ENCODE measurements around the gene FXR2. TPM values are rescaled to one million over a fixed set of nuclear protein-coding genes. Genes with fewer than 3 reads are reported as not detected.

FXR2 gene
- total RNA-seq, 1 donor from 2014 or later = 36.3 TPM

DNA sequence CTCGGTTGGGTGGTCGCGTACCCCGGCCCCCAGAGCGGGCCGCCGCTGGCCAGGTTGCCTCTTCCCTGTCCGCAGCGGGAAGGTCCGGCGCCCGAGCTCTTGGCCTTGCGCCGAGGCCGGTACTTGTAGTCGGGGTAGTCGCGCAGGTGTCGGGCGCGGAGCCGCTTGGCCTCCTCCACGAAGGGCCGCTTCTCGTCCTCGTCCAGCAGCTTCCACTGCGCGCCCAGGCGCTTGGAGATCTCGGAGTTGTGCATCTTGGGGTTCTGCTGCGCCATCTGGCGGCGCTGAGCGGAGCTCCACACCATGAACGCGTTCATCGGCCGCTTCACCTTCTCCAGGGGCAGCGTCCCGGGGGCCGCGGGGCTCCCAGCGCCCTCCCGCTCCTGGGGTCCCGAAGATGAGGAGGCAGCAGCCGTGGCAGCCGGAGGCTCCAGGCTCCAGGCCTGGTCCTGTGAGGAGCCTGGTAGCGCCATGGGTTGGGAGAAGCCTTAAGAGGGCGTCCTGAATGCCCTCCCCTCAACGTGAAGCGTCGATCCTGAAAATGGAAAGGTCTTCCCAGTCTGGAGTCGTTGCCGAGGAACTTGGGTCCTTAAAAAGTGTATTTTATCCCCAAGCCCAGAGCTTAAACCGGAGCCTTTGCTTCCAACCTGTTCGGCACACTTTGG lies 25.4 kb downstream of the FXR2 start:
- peak; percentile 86 to 89 for DNase-seq (ENCODE audit: low read depth in 2 of 2)

DNA sequence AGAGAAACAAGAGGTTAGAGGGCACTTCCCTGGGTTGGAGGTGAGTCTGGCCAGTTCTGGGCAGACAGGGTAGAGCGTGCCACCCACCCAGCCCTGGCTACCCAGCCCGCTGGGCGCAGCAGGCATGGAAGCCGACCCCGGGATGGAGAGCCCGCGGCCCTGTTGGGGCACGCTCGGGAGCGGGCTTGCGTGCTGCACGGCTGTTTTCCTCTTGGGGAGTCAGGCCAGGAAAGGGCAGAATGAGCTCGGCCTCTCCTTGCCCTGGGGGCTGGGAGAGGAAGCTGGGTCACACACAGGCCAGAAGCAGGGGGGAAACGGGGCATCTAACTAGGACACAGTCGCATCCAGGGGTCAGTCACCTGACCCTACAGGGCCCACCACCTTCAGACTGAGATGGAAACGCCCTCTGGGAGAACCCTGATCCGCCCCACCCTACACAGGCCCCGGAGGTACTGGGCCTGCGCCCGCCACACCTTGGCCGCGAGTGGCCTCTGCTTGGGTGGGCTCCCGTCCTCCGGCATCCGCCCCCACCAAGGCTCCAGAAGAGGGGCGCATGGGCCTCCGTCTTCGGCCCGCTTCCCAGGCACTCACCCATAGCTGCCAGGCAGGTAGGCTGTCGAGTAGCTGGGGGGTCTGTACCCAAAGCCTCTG lies 26.0 kb downstream of the FXR2 start:
- no peak for DNase-seq (ENCODE audit: low read depth in 2 of 2)

DNA sequence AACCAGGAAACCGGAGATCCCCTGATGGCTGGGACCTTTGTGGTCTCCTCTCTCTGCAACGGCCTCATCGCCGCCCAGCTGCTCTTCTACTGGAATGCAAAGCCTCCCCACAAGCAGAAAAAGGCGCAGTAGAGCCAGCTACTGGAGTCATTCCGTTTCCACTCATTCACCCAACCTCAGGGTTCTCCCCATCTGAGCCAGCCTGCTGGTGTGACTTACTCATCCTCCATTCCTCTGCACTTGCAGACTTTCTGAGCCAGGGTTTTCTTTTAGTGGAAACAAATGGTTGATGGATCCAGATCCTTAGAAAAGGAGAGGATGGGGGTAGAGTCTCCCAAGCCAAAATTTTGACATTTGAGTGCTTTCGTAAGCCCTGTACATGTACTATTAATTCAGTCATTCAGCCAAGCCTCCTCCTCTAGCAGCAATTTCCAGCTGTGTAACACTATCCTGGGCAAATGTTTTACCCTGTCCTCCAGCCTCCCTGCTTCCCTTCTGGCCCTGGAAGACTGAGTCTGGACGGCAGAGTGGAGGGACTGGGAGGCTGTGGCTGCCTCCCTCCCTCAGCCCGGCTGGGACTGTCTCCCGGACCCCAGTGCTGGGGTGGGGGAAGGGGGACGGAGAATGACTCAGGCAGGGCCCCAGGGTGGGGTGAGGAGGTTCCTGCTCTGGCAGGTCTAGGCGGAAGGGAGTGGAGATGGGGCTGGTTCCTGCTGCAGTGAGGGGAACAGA lies 27.1 kb downstream of the FXR2 start:
- DNase-seq (ENCODE audit: low read depth in 2 of 2) = peak in 1 of 2 donors; percentile 50

DNA sequence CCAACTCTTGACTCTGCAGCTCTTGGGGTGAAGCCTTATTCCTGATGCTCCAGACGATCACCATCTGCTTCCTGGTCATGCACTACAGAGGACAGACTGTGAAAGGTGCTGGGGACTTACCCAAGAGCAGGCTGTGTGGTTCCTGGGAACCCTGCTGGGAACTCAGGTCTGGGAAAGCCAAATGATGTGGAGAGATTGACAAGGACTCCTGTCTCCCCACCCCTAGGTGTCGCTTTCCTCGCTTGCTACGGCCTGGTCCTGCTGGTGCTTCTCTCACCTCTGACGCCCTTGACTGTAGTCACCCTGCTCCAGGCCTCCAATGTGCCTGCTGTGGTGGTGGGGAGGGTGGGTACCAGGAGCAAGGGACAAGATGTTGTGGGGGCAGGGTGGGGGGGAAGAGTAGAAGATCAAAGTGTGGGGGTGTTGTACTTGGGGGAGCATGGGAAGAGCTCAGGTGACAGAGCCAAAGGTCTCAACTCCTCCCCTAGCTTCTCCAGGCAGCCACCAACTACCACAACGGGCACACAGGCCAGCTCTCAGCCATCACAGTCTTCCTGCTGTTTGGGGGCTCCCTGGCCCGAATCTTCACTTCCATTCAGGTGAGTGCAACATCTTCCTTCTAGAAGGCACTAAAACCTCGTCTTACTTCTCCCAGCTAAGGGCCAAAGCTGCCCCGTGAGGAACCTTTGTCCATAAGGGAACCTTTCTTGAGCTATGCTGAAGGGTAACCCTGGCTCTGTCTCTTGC lies 27.9 kb downstream of the FXR2 start:
- peak in 1 of 2 donors; percentile 35 for DNase-seq (ENCODE audit: low read depth in 2 of 2)

DNA sequence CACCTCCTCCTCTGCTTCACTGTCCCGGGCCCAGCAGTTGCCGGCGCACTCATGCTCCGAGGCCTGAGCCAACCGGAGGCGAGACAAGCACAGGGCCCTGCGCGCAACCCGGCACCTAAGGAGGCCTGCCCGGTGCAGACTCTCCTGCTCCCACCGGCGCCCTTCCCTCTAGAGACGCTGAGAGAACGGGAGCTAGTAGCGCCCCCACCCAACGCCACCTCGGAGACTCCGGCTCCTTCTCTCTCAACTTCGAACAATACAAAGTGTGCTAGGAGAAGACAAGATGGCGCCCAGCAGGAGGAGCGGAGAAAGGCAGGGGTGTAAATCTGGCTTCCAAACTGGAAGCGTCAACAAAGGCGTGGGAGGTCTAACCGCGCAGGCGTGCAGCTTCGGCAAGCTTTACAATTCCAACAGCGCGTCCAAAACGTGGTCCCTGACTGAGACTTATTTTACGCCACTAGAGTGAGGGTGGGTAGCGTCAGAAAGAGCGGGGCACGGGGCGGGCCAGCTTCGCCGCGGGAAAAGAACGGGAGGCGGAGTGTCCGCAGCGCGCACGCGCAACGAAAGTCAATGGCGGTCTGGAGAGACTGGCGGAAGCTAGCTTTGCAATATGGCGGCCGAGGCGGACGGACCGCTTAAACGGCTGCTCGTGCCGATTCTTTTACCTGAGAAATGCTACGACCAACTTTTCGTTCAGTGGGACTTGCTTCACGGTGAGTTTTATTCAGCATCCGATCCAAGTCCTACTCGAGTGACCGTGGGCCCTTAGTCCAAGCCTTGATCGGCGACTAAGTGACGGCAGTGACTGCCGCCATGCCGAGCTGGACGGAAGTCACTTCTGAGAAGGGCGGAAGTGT lies 31.2 kb downstream of the FXR2 start, which contains the start of gene MPDU1:
Gene MPDU1, plus strand, starts transcription at position 600 of the 857 bp plus-strand sequence. Its CDS starts 11 bp downstream, at position 611.
- DNase-seq (ENCODE audit: low read depth in 2 of 2) = peak; percentile 96 to 97

DNA sequence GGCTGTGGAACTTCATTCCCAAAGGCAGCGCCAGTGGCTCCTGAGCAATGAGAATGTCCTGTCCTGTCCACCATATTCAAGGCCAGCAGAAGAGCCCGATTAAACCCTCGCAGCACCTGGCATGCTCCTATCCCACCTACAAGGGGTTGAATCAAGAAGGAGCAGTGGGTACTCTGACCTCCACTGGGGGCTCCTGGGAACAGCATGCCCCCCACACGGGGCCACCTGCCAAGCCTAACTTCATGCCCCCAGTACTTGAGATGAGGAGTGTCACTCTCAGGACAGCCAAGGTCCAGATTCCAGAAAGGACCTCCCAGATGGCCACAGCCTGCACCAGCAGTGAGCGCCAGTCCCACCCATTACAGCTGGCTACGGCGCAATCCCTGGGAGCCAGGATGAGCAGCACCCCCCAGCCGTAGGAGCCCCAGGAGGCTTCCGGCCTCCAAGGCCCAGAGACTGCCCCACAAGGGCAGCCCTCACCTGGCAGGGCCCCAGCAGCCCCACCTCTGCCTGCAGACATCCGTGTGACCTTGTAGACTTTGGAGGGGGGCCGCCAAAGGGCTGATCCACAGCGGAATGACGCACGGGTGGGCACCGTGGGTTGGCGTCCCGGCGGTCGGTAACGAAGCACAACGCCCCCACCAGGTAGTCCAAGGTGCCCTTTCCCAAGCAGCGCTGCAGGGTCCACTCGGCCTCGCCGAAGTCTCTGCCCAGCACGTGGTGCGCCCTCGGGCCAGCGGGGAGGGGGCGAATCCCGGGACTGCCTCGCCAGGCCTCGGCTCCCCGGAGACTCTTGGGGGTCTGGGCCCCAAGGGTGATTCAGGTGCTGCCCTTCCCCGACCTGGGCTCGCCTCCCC lies 32.1 kb downstream of the FXR2 start:
- DNase-seq (ENCODE audit: low read depth in 2 of 2) = no peak

DNA sequence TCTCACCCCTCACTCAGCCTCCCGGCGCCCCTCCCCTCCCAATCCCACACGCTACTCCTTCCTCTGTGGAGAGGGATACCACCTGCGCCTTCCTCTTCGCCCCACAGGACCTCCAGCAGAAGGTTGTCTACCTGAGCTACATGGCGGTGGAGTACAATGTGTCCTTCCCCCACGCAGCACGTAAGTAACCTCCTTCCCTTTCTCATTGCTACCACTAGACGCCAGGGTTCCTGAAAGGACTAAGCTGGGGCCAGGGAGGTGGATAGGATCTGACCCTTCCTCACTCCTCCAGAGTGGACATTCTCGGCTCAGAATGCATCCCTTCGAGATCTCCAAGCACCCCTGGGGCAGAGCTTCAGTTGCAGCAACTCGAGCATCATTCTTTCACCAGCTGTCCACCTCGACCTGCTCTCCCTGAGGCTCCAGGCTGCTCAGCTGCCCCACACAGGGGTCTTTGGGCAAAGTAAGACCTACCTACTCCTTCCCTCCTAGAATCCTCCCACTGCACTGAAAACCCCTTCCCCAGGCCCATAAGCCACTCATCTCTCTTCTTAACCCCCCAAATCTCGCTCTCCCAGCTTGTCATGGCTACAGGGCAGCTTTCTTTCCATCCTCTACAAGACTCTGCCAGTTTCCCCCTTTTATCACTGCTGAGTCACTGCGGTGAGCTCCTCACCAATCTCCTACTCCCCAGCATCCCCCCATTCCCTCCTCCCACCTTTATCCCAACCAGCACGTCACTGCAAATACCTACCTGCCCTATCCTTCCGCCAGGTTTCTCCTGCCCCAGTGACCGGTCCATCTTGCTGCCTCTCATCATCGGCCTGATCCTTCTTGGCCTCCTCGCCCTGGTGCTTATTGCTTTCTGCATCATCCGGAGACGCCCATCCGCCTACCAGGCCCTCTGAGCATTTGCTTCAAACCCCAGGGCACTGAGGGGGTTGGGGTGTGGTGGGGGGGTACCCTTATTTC lies 33.8 kb downstream of the FXR2 start:
- DNase-seq (ENCODE audit: low read depth in 2 of 2) = no peak

DNA sequence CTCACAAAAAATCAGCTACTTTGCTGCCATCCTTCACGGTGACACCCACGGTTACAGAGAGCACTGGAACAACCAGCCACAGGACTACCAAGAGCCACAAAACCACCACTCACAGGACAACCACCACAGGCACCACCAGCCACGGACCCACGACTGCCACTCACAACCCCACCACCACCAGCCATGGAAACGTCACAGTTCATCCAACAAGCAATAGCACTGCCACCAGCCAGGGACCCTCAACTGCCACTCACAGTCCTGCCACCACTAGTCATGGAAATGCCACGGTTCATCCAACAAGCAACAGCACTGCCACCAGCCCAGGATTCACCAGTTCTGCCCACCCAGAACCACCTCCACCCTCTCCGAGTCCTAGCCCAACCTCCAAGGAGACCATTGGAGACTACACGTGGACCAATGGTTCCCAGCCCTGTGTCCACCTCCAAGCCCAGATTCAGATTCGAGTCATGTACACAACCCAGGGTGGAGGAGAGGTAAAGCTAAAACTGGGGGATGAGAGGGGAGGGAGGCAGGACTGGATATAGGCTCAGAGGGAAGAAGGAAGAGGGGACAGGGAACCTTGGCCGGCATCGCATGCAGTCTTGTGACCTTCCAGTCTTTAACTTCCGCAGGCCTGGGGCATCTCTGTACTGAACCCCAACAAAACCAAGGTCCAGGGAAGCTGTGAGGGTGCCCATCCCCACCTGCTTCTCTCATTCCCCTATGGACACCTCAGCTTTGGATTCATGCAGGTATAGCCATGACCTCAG lies 34.7 kb downstream of the FXR2 start:
- DNase-seq (ENCODE audit: low read depth in 2 of 2) = no peak

DNA sequence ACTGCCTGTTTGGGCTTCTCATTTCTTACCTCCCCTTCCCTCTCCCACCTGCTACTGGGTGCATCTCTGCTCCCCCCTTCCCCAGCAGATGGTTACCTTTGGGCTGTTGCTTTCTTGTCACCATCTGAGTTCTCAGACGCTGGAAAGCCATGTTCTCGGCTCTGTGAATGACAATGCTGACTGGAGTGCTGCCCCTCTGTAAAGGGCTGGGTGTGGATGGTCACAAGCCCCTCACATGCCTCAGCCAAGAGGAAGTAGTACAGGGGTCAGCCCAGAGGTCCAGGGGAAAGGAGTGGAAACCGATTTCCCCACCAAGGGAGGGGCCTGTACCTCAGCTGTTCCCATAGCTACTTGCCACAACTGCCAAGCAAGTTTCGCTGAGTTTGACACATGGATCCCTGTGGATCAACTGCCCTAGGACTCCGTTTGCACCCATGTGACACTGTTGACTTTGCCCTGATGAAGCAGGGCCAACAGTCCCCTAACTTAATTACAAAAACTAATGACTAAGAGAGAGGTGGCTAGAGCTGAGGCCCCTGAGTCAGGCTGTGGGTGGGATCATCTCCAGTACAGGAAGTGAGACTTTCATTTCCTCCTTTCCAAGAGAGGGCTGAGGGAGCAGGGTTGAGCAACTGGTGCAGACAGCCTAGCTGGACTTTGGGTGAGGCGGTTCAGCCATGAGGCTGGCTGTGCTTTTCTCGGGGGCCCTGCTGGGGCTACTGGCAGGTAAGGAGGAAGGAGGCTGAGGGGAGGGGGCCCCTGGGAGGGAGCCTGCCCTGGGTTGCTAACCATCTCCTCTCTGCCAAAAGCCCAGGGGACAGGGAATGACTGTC lies 35.5 kb downstream of the FXR2 start, which contains the start of gene CD68:
Gene CD68, plus strand, starts transcription at position 638 of the 833 bp plus-strand sequence. Its CDS starts 40 bp downstream, at position 678.
- peak; percentile 85 to 92 for DNase-seq (ENCODE audit: low read depth in 2 of 2)

DNA sequence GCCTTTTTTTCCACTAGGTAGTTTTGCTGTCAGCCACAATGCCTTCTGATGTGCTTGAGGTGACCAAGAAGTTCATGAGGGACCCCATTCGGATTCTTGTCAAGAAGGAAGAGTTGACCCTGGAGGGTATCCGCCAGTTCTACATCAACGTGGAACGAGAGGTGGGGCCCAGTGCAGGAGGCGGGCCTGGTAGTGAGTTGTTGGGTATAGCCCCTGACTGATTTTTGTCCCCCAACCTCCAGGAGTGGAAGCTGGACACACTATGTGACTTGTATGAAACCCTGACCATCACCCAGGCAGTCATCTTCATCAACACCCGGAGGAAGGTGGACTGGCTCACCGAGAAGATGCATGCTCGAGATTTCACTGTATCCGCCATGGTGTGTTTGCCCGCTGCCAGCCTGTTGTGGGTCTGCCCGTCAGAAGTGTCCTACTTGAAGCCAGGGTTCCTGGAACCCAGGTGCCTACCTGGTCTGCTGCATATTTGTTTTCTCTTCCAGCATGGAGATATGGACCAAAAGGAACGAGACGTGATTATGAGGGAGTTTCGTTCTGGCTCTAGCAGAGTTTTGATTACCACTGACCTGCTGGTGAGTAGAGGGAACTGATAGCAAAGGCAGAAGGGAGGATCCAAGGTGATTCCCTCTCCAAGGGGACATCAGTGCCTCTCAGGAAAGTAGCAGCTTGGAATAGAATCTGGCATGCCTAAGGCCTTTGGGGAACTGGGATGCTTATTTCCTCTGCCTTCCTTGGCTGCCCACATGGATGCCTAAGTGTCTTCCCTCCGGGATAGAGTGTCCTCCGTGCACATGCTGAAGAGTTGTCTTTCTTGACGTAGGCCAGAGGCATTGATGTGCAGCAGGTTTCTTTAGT lies 37.1 kb downstream of the FXR2 start:
- no peak for DNase-seq (ENCODE audit: low read depth in 2 of 2)

DNA sequence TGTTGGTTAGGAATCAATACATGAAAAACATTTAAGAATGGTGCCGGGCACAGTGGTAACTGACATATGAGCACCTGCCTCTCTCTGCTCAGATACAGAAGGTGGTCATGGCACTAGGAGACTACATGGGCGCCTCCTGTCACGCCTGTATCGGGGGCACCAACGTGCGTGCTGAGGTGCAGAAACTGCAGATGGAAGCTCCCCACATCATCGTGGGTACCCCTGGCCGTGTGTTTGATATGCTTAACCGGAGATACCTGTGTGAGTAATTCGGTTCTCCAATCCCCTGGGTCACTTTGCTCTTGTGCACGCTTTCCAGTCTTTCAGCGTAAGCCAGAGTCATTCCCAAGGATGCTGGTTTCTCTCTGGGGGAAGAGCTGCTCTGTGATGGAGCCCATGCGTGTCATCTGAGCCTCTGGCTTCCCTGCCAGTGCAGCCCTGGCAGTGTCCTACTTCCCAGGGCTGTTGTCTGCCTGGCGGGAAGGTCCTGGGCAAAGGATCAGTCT lies 38.2 kb downstream of the FXR2 start:
- no peak for DNase-seq (ENCODE audit: low read depth in 2 of 2)

DNA sequence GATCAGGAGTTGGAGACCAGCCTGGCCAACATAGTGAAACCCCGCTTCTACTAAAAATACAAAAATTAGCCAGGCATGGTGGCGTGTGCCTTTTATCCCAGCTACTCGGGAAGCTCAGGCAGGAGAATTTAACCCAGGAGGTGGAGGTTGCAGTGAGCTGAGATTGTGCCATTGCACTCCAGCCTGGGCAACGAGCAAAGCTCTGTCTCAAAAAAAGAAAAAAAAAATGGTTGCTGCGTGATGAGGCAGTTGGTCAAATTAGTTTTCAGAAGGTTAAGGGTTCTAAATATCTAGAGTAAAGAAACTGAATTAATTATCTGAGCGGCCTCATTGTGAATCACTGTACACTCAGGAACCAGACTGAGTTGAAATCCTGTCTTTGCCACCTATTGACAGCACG lies 38.7 kb downstream of the FXR2 start:
- DNase-seq (ENCODE audit: low read depth in 2 of 2) = no peak

DNA sequence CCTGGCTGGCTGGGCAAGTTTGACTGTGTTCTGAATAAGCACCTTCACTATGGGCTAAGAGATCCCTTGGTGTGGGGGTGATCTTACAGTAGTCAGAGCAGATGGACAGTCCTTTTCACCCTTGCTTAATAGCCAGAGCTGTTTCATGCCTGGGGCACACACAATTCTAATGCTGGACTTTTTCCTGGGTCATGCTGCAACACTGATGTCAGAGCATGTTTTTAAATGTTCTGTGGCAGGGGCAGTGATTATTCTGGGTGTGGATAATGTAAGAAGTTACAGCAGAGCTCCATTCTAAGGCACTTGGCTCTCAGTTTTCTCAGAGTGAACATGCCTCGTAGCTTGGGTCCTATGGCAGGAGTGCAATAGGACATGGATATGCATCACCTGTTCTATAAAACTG lies 39.2 kb downstream of the FXR2 start:
- DNase-seq (ENCODE audit: low read depth in 2 of 2) = no peak

DNA sequence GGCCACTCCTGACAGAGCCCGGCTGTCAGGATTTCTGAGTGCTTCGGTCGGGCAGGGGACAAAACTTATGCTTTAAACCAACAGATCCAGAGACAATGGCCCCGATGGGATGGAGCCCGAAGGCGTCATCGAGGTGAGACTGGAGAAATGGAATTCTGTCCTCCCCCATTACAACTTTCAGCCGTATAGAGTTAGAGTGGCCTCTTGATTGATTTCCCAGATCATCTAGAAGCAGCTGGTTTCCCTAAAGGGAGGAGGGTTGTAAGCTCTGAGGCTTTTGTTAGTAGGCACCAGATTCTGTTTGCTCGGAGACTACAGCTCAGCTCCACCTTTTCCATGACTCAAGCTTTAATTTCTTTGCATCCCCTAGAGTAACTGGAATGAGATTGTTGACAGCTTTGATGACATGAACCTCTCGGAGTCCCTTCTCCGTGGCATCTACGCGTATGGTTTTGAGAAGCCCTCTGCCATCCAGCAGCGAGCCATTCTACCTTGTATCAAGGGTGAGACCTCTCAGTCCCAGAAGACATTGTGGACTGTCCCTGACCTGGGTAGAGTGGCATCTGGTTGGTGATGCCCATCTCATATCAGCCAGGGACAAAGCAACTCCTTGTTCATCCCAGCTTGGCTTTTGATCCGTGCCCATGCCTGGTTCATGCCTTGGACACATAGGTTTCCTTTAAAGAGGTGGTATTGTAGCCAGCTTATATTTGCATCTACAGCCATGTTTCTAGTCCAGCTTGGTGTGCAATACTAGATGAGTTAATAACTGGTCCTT lies 40.3 kb downstream of the FXR2 start:
- peak in 1 of 2 donors; percentile 23 for DNase-seq (ENCODE audit: low read depth in 2 of 2)

Data from lung microvascular endothelial cell (primary cell).